HL-60/S4 (cell line): ENCODE results near the gene CHIA.
"Not testable (repeated sequence)": the region's sequence is repeated elsewhere in the genome, so short reads cannot be mapped to it uniquely, and the experiment has no call there.

Experiments
- in situ Hi-C: fragments of 300-500 bp; cut with MboI; formaldehyde crosslinking; loops from 2 replicates; pipeline ENCODE4 v1.14.3; 2022; ENCODE audit warnings: low sequenced_read_pairs

Gene CHIA

GRCh38 chr1:111283838-111284237, 6.8 kb upstream of the CHIA start:
- in situ Hi-C loops = no loop called here

DNA sequence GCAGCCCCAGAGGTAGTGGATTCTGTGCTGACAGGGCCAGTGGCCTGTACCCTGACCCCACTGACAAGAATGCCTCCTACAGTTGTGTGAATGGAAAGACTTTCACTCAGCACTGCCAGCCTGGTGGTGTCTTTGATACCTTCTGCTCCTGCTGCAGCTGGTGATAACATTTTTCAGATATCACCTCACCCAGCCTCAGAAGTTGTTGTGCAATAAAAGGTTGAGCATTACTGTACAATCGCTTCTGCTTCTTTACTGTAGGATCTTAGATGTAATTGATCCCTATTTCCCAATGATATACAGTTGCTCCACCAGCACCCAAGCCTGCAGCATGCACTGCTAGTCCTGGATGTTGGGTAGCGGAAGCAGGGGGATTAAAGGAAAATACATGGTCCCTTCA, 4.8 kb upstream of the CHIA start:
- in situ Hi-C loops = no loop called here

DNA sequence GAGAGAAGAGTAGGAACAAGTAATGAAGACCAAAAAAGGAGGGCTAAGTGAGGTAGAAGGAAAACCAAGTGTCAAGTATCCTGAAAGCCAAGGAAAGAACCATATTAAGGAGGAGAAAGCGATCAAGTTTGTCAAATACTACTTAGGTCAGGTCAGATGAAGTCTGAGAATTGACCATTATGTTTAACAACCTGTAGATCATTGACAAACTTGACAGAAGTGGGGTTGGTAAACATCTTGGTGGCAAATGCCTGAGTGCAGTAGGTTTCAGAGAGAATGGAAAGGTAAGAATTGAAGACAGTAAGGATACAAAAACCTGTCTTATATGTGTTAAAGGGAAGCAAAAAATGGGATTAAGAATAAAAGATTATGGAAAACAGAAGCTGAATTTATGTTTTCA, 3.7 kb upstream of the CHIA start:
- in situ Hi-C loops = no loop called here

GRCh38 chr1:111289371-111289770, 1.3 kb upstream of the CHIA start:
- in situ Hi-C loops = no loop called here

DNA sequence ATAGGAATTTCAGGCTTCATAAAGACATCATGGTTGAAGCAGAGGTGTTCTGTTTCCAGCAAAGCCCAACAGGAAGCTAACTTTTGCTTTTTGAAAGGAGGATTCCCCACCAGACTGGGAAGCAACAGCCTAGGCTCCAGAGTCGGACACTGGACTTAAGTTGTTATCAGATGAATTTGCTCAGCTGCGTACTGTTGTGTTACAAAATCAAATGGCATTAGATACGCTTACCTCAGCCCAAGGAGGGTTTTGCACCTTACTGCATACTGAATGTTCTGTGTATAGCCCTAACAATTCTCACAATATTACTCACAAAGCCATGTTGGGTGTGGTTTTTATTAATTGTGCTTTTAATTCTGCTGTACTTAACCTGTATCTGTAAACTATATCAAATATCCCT, 547 bp upstream of the CHIA start:
- in situ Hi-C loops = no loop called here

GRCh38 chr1:111294390-111294789, 3.7 kb downstream of the CHIA start:
- in situ Hi-C loops = no loop called here

DNA sequence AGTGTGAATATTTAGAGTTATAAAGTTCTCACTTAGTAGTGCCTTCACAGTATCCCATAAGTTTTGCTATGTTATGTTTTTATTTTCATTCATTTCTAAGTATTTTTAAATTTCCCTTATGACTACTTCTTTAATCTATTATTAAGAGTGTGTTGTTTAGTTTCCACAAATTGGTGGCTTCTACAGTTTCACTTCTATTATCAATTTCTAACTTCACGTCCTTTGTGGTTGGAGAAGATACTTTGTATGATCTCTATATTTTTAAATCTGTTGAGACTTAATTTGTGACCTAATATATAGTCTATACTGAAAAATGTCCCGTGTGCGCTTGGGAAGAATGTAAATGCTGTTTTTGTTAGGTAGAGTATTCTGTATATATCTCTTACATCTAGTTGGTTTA, 11.7 kb downstream of the CHIA start:
- in situ Hi-C loops = no loop called here

DNA sequence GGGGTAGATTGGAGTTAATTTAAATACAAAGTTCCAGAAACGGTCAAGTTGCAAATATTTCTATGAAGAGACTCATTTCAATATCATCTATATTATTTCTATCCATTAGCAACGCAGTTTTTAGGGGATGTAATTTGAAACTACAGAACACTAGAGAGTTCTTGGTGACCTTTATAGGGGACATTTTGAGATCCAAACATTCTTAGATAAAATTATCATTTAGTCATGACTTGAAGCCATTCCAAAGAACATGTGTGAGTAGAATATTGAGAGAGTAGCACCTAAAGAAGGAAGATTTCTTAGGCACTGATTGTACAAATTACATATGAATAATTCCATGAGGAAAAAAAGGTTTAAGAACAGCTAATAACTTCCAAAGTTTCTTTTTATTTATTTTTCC, 19.0 kb downstream of the CHIA start:
- in situ Hi-C loops = no loop called here

DNA sequence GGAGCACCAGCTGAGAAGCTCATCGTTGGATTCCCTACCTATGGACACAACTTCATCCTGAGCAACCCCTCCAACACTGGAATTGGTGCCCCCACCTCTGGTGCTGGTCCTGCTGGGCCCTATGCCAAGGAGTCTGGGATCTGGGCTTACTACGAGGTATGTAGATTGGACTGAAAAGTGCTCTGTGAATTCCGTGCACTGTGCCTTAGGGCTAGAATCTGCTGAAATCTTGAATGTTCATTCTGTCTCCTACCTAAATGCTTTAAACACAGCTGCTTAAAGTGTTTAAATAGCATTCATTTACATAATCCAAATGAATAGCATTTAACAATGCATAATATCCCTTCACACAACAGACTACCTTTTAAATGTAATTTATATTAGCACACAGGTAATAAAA, 27.9 kb downstream of the CHIA start:
- in situ Hi-C loops = no loop called here

DNA sequence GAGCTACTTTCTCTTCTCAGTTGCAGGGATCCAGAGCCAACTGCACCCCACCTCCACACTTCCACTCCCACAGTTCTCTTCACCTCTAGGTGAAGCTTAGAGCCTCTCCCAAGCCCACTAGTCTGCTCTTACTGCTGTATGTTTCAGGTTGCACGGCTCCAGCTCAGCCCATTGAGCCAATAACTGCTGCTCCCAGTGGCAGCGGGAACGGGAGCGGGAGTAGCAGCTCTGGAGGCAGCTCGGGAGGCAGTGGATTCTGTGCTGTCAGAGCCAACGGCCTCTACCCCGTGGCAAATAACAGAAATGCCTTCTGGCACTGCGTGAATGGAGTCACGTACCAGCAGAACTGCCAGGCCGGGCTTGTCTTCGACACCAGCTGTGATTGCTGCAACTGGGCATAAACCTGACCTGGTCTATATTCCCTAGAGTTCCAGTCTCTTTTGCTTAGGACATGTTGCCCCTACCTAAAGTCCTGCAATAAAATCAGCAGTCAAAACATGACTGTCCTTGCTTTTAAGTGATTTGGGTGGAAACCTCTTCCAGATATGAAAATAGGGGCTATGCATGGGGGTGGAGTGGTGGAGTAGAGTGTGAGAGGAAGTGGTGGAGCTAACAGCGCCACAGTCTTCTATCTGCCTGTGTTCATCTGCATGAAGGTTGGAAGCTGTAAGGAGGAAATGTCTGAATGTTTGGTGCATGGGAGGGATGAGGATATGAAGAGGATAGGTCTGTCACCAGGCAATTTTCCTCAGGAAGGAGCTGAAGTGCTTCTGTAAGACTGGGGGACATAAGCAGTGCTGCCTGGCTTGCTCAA, 29.6 kb downstream of the CHIA start:
- in situ Hi-C loops = no loop called here

GRCh38 chr1:111323231-111323630, 32.6 kb downstream of the CHIA start:
- in situ Hi-C loops = no loop called here

DNA sequence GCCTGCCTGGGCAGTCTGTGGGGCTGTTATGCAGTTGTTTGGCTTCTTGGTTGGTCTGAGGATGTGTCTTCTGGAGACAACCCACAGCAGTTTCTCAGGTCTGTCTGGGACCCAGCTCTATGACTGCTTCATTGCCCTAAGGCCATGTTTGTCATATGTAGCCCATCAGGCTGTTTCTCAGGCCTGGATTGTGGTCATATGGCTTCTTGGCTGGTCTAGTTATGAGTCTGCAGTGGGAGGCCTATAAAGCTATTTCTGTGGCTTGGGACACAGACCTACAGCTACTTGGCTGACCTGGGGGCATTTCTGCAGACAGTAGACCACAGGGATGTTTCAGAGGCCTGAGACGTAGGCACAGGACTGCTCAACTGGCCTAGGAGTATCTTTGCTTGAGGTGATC, 41.5 kb downstream of the CHIA start:
- in situ Hi-C loops = no loop called here

DNA sequence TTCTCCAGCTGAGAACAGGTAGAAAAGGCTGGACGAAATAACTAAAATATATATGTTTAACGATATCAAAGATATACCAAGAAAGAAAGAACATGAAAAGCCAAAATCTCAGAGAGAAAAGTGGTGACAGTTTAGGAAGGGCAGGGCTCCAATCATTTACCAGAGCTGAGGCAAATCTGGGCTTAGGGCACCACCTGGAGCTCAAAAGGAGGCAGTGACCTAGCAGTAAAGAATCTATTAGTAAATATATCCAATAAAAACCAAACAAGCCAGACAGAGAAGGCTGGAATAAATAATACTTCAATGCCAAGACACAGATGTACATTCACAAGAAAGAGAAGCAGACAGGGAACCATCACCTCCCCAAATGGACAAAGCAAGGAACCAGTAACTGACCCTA, 43.5 kb downstream of the CHIA start:
- in situ Hi-C loops = no loop called here

GRCh38 chr1:111335214-111335877, 44.7 kb downstream of the CHIA start:
- in situ Hi-C loops = not testable (repeated sequence)

- in situ Hi-C loops = not testable (repeated sequence)
These were observed 48.2 kb downstream of the CHIA start for GRCh38 chr1:111338849-111339248.

GRCh38 chr1:111346089-111346885, 55.6 kb downstream of the CHIA start:
- in situ Hi-C loops = no loop called here

GRCh38 chr1:111347026-111347425, 56.4 kb downstream of the CHIA start:
- in situ Hi-C loops = no loop called here

DNA sequence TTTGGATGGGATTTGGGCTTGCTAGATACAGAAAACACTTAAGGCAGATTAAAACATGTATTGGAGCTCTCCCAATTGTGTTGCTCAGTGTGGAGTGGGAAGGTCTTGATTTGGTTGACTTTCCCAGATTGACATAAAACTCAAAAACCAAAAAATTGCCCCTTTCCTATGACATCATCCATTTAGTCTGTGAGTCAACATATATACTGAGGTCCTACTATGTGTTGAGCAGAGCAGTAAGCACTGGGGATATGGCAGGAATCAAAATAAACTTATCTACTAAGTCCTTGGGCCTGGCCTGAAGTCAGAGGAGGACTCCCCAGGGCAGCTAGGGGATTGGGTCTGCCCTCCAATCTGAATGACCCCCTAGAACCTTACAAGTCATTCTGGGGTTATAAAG, 61.0 kb downstream of the CHIA start:
- in situ Hi-C loops = no loop called here

DNA sequence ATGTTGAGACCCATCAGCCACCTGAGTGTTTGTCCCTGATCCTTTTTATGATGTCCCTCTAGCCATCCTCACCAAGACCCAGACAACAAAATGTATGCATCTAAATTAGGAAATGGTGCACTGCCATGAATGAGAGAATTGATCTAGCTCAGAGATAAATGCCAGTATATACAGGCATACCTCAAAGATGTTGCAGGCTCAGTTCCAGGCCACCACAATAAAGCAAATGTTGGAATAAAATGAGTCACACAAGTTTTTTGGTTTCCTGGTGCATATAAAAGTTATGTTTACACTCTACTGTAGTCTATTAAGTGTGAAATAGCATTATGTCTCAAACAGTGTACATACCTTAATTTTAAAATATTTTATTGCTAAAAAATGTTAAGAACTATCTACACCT, 63.9 kb downstream of the CHIA start:
- in situ Hi-C loops = no loop called here

GRCh38 chr1:111358964-111359363, 68.3 kb downstream of the CHIA start:
- in situ Hi-C loops = no loop called here

GRCh38 chr1:111359376-111359775, 68.7 kb downstream of the CHIA start:
- in situ Hi-C loops = no loop called here

DNA sequence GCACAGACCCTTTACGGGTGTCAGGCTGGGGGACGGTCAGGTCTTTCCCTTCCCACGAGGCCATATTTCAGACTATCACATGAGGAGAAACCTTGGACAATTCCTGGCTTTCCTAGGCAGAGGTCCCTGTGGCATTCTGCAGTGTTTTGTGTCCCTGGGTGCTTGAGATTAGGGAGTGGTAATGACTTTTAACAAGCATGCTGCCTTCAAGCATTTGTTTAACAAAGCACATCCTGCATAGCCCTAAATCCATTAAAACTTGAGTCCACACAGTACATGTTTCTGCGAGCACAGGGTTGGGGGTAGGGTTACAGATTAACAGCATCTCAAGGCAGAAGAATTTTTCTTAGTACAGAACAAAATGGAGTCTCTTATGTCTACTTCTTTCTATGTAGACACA, 69.6 kb downstream of the CHIA start:
- in situ Hi-C loops = not testable (repeated sequence)
